ENCODE data around the gene DKK3.

DKK3 gene

DNA sequence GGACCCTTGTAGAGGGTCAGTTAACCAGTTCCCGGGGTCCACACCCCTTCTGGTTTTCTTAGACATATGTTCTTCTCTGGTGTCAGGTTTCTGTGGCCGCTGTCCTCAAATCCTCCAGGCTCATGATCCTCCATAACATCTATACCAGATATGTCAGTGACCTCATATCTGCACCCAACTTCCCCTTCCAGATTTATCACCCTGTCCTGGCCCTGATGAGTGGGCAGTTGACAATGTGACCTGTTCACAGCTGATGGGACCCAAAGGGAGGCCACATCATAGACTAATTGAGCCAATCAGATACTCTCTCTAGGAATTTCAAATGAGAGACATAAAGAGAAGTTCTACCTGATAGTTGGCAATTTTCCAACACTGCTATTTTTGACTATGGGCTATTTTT, 5.1 kb downstream of the DKK3 start:
- no peak for DNase-seq (ENCODE audit: low read depth)

DNA sequence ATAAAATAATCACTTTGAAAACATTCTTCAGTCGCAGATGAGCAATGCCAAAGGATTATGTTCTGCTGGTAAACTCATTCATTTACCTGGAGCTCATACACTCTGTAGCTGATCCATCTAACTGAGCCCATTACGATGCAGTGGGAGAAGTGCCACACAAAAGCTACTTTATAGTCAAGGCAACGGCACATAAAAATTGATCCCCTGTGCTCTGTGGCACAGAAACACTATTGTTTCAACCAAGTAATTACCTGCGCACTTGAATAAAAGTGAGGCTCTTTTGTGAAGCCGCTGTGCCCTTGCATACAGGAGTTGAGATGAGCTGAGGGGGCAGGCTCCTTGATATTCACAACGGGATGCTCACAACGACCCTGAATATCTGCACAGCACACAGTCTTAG, 7.2 kb downstream of the DKK3 start:
- DNase-seq (ENCODE audit: low read depth), result no peak

DNA sequence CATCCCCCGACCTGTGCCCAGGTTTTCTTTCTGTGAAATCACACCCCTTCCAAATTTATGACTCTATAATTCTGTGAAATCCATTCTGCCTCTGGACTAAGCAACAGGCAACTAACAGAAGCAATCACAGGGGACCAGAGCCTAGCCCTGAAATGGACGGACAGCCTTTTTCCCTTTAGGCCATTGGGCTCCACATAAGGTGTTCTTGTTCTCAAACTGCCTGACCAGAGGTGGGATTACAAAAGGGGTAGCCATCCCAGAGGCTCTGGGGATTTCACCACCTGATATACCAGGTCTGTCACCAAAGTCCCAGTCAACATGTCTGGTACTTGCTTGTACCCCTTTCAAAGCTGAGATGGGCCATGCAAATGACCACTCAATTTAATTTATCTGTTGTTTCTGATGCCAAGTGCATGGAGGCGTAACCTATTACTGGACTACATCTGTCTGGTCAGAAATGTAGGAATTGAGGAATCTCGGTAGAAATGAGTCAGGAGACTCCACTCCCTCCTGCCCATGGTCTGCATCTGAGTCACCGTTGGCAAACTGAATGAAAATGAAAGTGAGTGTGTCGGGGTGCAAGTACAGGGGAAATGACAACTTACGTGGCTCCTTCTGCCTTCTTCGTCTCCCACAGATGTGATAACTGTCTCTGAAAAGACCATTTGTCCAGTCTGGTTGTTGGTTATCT, 10.2 kb downstream of the DKK3 start:
- DNase-seq (ENCODE audit: low read depth), result no peak

DNA sequence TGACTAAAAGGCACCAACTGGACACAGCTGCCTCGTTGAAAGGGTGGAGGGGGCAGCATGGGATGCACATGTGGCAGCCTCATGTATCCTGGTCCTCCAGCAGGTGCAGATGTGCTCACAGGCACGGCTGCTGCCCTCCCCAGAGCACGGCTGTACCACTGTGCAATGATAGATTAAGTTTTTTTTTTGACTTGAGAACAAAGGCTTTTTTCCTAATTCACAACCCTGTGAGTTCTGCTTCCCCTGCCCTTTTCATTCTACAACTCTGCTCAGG, 11.4 kb downstream of the DKK3 start:
- DNase-seq (ENCODE audit: low read depth), result no peak

DNA sequence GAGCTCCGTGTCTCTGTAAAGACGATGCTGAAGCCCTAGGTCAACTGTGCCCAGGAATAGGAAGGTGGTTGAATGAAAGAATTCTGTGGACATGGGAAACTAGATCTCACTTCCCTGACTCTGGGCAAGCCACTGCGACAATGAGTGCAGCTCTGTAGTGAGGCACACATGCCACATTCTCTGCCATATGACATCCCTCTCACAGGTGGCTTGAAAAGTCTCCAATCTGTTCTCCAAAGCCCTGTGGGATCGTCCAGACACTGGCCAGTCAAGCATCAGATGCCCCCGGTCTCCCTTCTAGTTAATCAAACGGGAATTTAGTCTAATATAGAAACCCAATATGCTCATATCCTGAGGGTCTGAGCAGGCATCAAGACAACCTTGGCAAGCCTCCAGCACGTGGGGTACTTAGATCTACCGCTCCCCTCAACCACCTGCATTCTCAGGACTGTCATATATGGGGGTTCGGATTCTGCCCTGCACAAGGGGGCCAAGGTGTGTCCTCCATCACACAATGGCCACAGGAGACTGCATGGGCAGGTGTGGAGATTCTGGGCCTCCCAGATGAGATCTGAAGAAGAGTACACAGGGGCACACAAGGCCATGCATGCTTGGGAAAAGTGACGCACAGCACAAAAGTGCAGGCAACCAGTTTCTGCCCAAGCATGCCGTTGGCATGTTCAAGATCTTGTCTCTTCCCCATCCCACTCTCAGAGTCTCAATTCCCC, 11.9 kb downstream of the DKK3 start:
- DNase-seq (ENCODE audit: low read depth), result no peak

DNA sequence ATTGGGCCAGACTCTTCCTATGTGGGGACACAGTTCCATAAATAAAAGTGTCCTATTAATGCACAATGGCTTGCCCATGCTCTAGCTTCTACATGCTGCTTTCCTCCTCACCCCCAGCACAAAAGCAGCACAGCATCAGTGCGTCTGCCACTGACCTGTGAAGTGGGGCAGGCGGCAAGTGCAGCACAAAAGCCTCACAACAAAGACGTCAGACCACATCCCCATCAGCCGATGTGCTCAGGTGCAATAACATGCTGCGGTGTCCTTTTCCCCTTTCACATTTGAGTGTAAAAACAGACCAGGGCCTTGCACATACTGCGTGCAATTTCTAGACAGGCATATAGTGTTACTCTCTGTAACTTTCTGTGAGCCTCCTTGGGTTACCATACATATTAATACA, 12.8 kb downstream of the DKK3 start:
- no peak for DNase-seq (ENCODE audit: low read depth)

DNA sequence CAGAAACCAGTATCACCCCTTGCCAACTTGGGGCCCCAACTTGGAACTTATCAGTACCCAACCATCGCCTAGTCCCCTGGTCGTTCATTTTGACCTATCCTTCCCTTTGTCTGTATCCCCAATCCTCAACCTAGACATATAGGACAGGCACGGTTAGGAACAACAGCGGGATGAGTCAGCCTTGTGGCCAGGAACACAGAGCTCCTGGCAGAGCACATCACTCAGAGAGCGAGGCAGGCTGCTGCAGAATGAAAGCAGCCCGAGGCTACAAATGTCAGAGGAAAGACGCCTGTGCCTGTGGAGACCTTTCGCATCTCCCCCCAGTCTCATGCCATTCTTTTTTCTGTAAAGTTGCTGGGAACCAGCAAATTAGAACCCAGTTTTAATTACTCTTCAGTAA, 14.6 kb downstream of the DKK3 start:
- DNase-seq (ENCODE audit: low read depth), result no peak

DNA sequence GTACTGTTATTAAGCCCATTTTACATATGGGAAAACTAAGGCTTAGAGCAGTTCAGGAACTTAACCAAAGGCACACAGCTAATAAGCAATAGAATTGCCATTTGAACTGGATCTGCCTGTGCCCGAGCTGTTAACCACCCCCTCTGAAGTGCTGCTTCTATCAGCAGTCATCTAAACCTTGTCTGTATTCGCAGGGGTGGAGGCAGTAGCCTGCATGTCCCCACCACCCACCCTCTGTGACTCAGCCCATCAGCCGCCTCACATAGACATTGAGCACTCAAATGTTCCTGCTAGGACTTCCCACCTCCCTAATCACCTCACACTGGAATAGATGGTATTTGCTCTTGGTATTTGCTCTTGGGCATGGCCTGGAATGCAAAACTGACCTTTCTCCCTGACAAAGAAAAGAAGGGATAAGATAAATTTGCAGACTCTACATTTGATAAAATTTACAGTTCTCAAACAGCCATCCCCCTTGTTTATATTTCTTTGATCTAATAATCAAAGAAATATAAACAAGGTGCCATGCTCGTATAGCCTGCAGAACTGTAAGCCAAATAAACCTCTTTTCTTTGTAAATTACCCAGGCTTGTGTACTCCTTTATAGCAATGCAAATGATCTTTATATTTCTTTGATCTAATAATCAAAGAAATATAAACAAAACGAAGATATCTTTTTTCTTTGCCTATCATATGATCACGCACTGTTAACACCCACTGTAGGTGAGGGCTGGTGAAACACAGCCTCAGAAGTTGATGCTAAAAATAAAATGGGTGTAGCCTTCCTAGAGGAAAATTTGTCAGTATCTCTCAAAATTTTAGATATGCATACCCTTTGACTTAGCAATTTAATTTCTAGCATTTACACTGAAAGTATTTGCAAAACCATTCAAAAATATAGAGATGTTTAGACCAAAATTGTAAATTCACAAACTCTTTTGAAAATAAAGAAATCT, 15.9 kb downstream of the DKK3 start:
- DNase-seq (ENCODE audit: low read depth), result no peak

DNA sequence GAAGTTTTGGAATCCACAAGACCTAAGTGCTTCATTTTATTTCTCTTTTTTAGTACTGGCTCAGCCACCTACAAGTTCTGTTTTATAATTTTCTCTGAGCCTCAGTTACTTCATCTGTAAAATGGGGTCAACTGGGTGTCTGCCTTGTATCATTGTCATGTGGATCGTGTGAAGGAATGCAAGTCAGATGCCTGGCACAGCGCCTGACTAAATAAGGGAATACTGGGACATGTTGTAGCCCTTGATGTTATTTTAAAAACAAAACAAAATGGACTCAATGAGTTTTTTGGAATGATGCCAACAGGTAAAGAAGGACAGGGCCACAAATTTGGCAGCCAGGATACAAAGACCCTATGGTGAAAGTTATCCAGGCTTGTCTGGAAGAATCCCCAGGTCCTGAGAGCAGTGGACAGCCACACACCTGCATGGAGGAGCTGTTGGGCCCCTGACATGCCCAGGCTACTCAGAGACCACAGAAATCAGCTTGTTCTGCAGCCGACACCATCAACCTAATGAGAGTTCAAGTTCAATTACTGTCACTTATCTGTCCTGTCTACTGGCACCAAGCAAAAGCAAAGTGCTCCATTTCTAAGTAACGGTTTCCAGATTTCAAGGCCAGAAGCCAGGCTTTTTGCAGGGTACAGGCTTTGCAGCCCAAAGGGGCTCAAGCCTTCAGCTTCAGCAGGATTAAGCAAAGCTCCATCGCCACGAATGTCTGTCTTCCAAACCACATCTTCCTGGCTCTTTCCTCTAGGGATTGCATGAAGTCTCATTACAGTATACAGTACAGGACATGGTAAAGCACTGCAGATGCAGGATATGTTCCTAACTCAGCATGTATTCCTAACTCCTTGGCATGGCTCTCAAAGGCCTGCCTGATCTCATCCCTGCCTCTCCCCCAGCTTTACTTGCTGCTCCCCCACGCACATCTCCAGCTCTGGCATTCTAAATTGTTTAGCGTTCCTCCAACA, 18.4 kb downstream of the DKK3 start:
- DNase-seq (ENCODE audit: low read depth), result no peak

DNA sequence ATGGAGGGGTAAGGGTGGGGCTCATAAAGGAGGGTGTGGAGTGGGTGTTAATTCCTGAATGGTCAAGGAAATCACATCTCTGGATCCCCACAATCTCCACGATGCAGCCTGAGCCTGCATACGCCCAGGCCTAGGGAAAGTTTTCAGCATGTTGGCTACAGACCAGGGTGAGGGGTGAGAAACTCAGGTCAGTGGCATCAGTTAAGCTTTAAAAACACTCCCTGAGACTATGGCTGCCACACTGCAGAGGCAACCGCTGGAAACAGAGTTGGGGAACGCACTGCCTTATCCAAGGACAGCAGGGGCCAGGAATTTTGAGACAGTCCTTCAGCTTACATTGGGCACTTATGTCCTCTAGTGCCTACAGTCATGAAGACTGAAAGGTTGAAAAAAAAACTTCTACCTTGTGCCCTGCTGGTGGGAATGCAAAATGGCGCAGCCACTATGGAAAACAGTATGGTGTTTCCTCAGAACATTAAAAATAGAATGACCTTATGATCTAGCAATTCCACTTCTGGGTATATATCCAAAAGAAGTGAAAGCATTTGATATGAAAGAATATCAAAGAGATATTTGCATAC, 19.7 kb downstream of the DKK3 start:
- no peak for DNase-seq (ENCODE audit: low read depth)

DNA sequence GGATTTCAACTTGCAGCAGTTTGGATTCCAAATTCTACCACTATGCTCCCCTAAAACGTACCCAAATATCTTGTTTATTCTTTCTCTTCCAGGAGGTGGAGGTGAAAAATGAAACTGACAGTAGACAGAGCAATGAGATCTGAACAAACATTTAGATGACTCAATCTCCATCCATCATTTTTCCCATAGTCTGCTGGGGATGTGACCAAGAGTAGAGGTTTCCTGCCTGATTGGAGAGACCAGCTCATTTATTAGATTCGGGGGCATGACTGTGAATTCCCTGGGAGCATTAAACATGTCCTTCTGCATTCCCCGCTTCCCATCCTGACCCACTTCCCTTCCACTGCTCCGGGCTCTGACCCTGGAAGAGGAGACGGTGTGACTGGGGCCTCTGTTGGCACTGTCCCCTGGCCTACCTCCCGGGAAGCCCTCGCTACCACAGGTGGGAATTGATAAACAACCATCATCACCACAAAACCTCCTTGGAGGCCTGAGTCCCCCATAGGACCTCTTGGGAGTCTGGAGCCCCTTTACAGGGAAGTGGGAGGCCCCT, 20.3 kb downstream of the DKK3 start:
- no peak for DNase-seq (ENCODE audit: low read depth)

DNA sequence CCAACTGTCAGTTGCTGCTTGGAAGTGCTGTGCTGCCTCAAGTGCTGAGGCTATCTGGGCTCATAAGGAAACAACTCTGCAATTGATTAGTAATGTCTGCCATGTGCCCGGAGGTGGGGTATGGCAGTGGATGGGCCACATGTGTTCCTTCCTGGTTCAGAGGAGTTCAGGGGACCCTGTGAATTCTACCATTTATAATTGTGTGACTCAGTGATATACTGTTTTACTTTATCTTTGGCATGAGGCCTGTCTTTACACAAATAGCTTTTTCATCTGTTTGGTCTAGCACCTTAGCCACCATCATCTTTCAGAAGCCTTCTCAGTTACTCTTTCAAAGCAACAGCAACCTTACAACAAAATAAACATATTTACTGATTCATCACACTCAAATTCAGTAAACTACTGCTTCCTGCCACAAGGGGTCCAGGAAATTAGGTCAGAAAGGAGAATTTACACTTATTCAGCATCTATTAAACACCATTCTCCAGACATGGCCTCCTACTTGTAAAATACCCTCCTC, 20.9 kb downstream of the DKK3 start:
- no peak for DNase-seq (ENCODE audit: low read depth)

DNA sequence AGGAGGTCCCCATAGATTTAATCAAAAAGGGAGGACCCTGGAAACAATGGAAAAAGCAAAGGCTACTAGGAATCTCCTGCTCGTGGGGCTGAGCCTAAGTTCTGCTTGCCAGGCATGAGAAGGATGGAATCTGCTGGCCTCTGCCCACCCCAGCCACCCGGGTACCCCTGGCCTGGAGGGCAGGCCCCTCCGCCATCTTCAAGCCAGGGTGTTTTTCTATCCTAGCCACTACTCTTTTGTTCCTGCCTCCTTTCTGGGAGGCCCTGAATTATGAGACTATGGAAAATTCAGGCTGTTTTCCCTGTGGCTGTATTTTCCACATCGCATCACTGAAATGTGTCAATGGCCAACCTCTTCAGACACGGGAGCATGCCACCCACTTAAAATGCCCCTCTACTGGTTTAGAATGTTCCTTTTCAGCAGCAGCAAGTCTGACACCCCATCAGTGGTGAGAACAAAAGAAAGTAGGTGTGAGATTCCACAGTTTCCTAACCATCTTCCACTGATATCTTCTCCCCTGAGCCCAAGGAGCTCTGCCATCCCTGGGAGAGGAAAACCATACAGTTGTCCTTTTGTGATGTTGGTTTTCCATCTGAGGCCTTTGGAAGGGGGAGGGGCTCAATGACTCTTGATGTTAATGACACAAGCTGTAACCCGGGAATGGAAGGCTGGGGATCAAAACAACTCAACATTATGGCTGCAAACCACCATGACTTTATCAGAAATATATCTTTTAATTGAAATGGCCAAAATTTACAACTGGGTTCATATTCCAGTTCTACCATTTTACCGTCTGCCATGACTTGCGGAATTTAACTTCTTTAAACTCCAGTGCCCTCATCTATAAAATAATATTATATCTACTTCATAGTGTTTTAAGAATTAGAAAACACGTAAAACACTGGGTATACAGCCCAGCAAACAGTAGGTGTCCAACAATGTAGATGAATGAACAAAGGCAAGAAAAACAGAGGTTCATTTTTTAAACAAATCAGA, 22.2 kb downstream of the DKK3 start:
- DNase-seq (ENCODE audit: low read depth), result no peak

DNA sequence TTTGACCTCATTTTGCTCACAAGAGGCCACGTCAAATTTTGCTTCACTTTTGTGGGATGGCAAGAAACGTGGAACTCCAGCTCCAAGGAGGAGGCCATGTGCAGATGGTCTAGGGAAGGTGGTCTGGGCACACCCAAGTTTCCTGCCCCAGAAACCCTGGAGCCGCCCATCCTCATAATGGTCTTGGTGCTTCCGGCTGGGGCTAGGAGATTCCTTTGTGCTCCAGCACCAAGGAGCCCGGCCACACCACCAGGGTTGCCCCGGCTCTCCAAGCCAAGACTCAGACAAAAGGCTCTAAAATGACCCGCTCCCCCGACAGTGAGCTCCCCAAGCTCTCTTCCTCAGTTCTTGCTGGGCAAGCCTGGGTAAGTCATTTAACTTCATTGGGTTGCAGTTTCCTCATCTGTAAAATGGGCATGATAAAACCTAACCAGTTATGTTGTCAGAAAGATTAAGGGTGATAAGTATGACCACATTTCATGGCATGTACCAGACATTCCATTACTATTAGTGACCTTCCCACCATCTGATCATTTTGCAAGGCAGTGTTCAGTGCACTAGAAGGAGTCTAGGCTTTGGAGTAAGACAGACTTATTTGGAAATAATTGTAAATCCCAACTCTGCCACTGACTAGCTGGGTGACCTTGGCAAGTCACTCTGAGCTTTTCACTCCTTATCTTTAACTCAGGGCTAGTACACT, 23.3 kb downstream of the DKK3 start:
- no peak for DNase-seq (ENCODE audit: low read depth)

DNA sequence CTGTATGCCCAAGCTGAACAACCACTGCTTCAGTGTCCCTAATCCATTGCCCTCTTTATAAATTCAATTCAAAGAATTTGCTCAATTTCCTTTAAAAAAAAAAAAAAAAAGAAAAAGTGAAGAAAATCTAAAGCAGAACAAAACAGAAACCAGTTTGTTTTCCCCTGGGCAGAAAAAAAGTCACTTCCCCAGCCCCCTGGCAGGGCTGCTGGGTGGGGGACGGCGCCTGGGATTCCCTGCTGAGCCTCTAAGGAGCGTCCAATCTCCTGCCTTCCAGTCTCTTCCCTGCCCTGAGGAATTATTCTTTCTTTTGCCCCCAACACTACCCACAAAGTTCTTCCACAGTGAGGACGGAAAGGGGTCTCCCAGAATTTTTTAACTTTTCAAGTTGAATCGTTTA, 23.9 kb downstream of the DKK3 start:
- DNase-seq (ENCODE audit: low read depth), result no peak

DNA sequence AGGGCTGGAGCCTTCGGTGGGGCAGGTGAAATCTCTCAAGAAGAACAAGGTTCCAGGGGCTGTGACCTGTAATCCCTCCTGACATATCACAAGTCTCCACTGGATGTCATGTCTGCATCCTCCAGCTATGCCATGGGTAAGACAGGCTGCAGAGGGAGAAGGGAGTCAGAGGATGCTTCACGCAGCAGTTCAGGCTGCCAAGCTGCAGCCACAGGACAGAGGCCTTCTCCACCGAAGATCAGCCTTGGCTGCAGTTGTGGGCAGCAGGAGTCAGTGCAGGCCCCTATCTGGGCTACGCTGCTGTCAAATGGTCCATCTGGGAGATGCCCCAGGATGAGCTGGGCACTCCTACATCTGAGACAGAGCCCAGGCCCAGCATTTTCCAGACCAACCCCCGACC, 25.0 kb downstream of the DKK3 start:
- no peak for DNase-seq (ENCODE audit: low read depth)

DNA sequence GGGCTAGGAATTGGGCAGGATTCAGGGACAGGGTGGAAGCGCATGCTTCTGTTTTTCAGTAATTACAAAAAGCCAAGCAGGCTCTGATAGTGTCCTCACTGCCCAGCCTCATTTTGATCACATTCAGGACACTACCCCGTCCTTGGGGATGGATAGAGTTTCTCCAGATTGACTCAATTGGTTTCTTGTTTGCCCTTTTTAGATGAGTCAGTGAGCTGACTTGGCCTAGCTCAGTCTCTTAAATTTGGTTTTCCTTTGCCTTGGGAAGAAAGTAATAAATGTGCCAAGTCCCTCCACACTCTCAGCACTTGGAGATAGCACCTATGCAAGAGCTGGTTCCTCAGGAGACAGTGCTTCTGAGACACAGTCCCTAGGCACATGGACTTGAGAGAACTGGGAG, 25.5 kb downstream of the DKK3 start:
- DNase-seq (ENCODE audit: low read depth), result no peak

DNA sequence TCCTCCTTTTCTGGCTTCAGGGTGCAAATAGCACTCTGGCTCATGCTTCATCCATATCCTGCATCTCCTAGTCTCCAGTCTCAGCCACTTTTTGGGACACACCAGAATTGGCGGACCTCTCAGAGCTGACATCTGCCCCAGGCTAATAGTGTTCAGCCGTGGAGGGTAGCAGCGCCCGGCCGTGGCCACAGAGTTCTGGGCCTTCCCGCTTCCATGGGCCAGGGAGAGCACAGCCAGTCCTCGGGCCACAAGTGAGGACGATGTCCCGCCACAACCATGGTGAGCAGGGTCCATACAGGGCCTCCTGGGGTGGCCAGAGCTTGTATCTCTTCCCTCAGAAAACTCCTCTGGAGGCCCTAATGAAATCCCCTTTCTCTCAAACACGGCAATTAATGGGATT, 26.0 kb downstream of the DKK3 start:
- DNase-seq (ENCODE audit: low read depth), result no peak

DNA sequence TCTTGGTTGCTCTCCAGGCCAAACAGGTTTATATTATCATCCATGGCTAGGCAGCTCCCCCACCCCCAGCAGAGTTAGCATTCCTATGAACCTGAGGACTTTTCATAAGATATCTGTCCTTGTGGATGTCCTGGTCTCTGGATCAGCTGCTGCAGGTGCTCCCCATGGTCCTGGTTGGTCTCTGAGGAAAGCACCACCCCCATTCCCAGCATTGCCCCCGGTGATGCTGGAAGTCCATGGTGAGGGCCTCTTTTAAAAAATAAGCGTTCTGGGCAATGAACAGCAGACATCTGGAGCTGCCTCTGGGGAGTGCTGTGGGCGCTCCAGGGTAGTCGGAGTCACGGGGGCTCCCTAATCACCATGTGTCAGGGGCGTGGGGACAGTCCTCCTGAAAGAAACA, 26.6 kb downstream of the DKK3 start:
- DNase-seq (ENCODE audit: low read depth), result no peak
